ELR (cell line): Measurements from ENCODE around the gene CBX8.

Source experiments
- DNase-seq: peaks from one replicate; pipeline ENCODE4 v3.0.0-alpha.2; 2015; ENCODE audit warnings: low read depth

Gene CBX8

DNA sequence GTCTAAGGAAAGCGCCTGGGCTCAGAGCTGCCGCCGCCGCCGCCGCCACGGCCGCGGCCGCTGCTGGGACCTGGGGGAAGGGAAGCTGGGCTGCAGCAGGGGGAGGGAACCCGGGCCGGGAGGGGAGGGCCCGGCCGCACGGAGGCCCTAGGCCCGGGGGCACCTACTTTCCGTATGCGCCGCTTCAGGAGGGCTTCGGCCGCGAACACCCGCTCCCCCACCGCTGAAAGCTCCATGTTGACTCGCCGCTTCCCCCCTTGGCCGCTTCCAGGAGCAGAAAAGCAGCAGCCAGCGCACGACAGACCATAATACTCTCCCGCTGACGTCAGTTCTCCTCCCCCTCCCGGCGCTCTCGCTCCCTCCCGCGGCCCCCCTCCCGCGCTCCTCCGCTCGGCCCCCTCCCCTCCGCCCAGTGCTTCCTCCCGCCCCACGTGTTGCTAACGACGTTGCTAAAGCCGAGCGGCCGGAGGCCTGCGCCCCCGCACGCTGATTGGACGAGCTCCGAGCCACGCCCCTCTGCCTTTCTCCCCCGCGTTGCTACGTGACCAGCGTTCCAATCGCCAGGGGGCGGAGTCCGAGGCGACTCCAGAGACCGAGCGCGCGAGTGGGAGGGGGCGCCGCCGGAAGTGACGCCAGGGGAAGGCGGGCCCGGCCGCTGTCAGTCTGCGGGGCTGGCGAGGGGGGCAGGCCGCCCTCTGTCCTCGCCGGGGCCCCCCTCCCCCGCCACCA lies at the start of gene CBX8:
Gene CBX8, minus strand, starts transcription at position 315 of the 729 bp plus-strand sequence. Its CDS starts 79 bp downstream, at position 236.
- peak; percentile 100 for DNase-seq

DNA sequence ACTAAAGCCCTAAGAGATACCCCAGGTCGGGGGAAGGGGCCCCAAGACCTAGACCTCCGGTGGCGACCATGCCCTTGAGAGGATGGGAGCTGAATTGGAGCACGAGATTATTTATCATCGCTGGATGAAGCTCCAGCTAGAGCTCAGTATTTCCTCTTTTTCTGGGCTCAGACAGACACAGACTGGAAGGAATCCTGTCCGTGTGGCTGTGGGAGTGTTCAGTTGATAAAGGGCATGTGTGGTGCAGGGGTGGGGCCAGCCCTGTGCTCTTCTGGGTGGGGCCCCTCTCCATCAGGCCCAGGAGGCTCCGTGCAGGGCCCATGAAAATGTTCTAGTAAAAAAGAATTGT lies 48.7 kb upstream of the CBX8 start:
- DNase-seq: peak; percentile 27

DNA sequence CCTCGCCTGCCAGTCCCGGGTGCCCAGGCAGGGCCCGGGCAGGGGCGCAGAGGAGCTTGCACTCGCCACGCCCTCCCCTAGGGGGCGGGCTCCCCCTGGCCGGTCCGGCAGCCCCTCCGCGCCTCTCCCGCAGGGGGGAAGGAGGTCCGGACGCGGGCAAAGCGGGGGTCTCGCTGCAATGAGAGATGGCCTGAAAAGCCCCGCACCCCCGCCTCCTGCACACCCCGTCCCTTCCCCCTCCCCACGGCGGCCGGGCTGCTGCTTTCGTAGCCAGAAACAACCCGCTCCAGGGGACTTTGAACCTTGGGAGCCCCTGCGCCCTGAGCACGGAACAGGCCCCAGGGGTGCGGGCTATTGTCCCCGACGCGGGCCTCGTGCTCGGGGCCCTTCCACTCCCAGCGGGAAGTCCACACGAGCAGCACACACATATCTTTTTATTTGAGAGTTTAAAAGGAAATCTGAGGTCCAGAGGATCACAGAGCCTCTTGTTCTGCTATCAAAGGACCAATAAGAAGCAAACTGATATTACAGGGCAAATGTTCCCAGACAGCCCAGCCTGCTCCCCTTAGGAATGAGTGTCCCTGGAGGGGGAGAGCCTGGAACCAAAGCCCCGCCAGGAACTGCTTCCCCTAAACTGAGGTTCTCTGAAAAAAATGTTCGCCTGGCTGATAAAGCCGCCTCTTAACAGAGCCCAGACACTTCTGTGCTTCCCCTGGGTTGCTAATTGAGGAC lies 48.2 kb upstream of the CBX8 start:
- DNase-seq: peak; percentile 62

- DNase-seq: peak; percentile 69
Measured at GRCh38 chr17:79843816-79844800, 47.2 kb upstream of the CBX8 start.

DNA sequence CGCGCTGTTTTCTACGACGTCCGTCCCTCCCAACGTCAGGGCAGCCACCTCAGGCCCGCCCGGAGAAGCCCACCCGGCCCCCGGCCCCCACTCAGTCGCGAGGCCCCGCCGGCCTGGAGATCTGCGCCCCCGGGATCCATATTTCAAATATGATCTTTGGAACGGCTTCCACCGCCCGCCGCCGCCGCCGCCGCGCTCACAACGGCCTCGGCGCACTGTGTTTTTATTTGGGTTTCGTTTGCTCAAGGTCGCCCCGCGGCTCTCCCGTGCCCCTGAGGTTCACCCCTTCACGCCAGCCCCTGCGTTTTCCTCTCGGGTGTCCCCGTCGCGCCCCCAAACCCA lies 46.6 kb upstream of the CBX8 start:
- peak; percentile 18 for DNase-seq

DNA sequence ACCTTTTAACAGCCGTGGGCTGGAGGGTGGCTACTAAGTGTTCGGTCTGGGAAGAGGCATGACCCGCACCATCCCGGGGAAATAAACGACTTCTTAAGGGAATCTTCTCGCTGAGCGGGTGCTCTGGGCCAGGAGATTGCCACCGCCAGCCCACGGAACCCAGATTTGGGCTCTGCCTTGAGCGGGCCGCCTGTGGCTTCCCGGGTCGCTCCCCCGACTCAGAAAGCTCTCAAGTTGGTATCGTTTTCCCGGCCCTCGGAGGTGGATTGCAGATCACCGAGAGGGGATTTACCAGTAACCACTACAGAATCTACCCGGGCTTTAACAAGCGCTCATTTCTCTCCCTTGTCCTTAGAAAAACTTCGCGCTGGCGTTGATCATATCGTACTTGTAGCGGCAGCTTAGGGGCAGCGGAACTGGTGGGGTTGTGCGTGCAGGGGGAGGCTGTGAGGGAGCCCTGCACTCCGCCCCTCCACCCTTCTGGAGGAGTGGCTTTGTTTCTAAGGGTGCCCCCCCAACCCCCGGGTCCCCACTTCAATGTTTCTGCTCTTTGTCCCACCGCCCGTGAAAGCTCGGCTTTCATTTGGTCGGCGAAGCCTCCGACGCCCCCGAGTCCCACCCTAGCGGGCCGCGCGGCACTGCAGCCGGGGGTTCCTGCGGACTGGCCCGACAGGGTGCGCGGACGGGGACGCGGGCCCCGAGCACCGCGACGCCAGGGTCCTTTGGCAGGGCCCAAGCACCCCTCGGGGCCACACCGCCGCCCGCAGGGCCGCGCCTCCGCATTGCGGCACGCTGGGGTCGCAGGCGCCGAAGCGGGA lies 46.0 kb upstream of the CBX8 start:
- DNase-seq: peak; percentile 46

- DNase-seq: no peak
Measured at GRCh38 chr17:79842136-79842655, 45.3 kb upstream of the CBX8 start.

DNA sequence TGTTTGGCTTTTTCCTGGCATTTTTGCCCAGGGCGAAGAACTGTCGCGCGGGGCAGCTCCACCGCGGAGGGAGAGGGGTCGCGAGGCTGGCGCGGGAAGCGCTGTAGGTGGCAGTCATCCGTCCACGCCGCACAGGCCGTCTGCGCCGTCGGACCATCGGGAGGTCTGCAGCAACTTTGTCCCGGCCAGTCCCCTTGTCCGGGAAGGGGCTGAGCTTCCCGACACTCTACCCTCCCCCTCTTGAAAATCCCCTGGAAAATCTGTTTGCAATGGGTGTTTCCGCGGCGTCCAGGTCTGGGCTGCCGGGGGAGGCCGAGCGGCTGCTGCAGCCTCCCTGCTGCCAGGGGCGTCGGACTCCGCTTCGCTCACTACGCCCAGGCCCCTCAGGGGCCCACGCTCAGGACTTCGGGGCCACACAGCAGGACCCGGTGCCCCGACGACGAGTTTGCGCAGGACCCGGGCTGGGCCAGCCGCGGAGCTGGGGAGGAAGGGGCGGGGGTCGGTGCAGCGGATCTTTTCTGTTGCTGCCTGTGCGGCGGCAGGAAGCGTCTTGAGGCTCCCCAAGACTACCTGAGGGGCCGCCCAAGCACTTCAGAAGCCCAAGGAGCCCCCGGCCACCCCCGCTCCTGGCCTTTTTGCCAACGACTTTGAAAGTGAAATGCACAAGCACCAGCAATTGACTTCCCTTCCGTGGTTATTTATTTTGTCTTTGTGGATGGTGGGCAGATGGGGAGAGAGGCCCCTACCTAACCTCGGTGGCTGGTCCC lies 44.7 kb upstream of the CBX8 start:
- DNase-seq: no peak

GRCh38 chr17:79840989-79841286 lies 44.1 kb upstream of the CBX8 start:
- DNase-seq: no peak

GRCh38 chr17:79840269-79840988 lies 43.6 kb upstream of the CBX8 start:
- DNase-seq: peak; percentile 45

- peak; percentile 94 for DNase-seq
Measured at GRCh38 chr17:79839356-79840268, 42.7 kb upstream of the CBX8 start, which contains the start of gene CBX4. Gene CBX4, minus strand, starts transcription at chr17:79839440. Its CDS starts 189 bp downstream, at chr17:79839251.

- DNase-seq: peak; percentile 75
Measured at GRCh38 chr17:79838522-79839274, 41.8 kb upstream of the CBX8 start.

- no peak for DNase-seq
Measured at GRCh38 chr17:79837888-79838521, 41.1 kb upstream of the CBX8 start.

DNA sequence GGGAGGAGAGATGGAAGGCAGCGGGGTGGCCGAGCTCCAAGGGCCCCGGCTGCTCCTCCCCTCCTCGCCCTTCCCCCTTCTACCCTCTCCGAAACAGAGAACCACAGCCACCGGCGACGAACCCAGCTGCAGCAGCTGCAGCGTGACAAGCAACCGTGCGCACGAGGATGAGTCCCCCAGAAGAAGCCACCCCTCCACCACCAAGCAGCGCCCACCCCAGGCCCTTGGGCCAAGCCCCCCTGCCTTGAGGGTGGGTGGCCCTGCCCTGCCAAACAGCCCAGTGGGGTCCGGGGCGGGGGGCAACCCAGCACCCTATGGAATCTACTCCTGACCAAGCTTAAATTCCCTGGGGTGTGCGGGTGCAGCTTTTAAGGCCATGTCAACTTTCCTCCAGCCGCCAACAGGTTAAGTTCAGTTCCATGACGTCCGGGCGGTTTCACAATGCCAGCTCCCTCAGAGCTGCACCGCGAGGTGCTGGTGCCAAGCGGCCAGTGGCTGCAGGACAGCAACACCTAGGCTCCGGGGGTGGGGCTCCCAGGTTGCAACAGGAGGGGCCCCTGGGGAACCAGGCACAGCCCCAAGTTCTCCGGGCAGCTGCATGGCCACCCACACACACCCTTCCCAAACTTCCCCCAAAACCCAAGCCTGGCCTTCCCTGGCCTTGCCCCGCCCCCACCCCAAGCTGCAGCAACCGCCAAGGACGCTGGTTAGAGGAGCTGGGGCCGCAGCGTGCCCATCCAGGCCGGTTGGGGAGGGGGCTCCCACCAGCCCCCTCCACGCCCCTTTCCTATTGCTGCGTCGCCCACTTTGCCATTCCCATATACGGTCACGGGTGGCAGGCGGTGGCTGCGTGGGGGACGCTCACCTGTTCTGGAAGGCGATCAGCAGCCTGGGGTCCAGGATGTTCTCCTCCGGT lies 40.4 kb upstream of the CBX8 start:
- peak; percentile 42 for DNase-seq

DNA sequence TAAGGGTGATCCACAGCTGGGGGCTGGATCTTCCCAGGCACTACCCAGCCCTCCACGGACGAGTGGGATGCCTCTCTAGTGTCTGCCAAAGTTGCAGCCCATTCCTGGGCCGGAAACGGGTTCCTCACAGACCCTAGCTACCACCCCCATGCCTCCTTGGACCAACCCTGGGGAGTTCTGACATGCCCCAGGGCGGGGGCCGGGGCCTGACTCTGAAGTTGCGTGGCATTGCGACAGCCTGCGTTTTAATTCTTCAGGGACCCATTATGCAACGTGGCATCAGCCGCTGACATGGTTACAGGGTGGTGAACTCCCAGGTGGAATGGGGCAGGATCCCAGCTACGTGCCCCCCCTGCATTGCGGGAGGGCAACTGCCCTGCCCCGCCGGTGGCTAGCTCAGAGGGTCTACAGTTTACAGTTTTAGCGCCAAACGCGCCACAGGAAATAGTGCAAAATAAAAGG lies 39.7 kb upstream of the CBX8 start:
- DNase-seq: no peak

GRCh38 chr17:79835953-79836509 lies 39.2 kb upstream of the CBX8 start:
- DNase-seq: no peak
